SK-N-SH treated with all-trans-retinoic acid at 6 μM for 48 hours (cell line): Measurements from ENCODE around the gene NPIPB2.

Source experiments
- ATAC-seq: fragments of 200-7000 bp; cut with Tn5 transposase; 3 replicates; pipeline ENCODE4 v1.9.1; 2020; ENCODE audit warnings: mild to moderate bottlenecking, moderate library complexity
- ARNTL ChIP-seq: fragments of 450-650 bp; formaldehyde crosslinking; IDR thresholded peaks from 2 replicates; pipeline ENCODE4 v1.5.0; 2020; ENCODE audit warnings: low read depth, mild to moderate bottlenecking, moderate library complexity, borderline replicate concordance
- BACH2 ChIP-seq: fragments of 250-450 bp; sonication (Bioruptor Pico); IDR thresholded peaks from 2 replicates; pipeline ENCODE4 v1.9.0; 2021; ENCODE audit warnings: mild to moderate bottlenecking, borderline replicate concordance
- CREB5 ChIP-seq: fragments of 250-450 bp; sonication (Bioruptor Pico); IDR thresholded peaks from 2 replicates; pipeline ENCODE4 v1.5.1; 2020; ENCODE audit warnings: low read depth, mild to moderate bottlenecking, moderate library complexity
- CSDC2 ChIP-seq: fragments of 250-450 bp; sonication (Bioruptor Pico); IDR thresholded peaks from 2 replicates; pipeline ENCODE4 v1.5.0; 2020; ENCODE audit warnings: mild to moderate bottlenecking, moderate library complexity
- CSRNP3 ChIP-seq: fragments of 250-450 bp; sonication (Bioruptor Pico); IDR thresholded peaks from 2 replicates; pipeline ENCODE4 v1.5.1; 2021; ENCODE audit warnings: mild to moderate bottlenecking, moderate library complexity
- ESRRG ChIP-seq: fragments of 250-450 bp; sonication (Bioruptor Pico); IDR thresholded peaks from 2 replicates; pipeline ENCODE4 v1.6.1; 2021; ENCODE audit warnings: mild to moderate bottlenecking
- OSR1 ChIP-seq: fragments of 250-450 bp; sonication (Bioruptor Pico); IDR thresholded peaks from 2 replicates; pipeline ENCODE4 v1.8.0; 2022; ENCODE audit warnings: moderate library complexity, mild to moderate bottlenecking, inconsistent platforms
- POU6F1 ChIP-seq: fragments of 250-450 bp; sonication (Bioruptor Pico); IDR thresholded peaks from 2 replicates; pipeline ENCODE4 v1.8.0; 2021; ENCODE audit warnings: low read depth, mild to moderate bottlenecking, moderate library complexity, borderline replicate concordance
- PPARA ChIP-seq: fragments of 250-450 bp; sonication (Bioruptor Pico); IDR thresholded peaks from 2 replicates; pipeline ENCODE4 v1.5.0; 2020; ENCODE audit warnings: mild to moderate bottlenecking, borderline replicate concordance
- RARB ChIP-seq: fragments of 250-450 bp; sonication (Bioruptor Pico); IDR thresholded peaks from 2 replicates; pipeline ENCODE4 v1.8.0; 2021; ENCODE audit warnings: mild to moderate bottlenecking, moderate library complexity
- SNAI2 ChIP-seq: fragments of 250-450 bp; sonication (Bioruptor Pico); IDR thresholded peaks from 2 replicates; pipeline ENCODE4 v1.5.0; 2020; ENCODE audit warnings: mild to moderate bottlenecking, moderate library complexity
- TCF4 ChIP-seq: fragments of 250-450 bp; sonication (Bioruptor Pico); IDR thresholded peaks from 2 replicates; pipeline ENCODE4 v1.8.0; 2021; ENCODE audit warnings: mild to moderate bottlenecking, moderate library complexity, borderline replicate concordance
- TOX ChIP-seq: fragments of 250-450 bp; sonication (Bioruptor Pico); IDR thresholded peaks from 2 replicates; pipeline ENCODE4 v1.8.0; 2021; ENCODE audit warnings: mild to moderate bottlenecking, moderate library complexity, borderline replicate concordance
- TSHZ2 ChIP-seq: fragments of 250-450 bp; sonication (Bioruptor Pico); IDR thresholded peaks from 2 replicates; pipeline ENCODE4 v1.5.0; 2020; ENCODE audit warnings: mild to moderate bottlenecking, moderate library complexity
- ZC3H10 ChIP-seq: fragments of 250-450 bp; sonication (Bioruptor Pico); IDR thresholded peaks from 2 replicates; pipeline ENCODE4 v1.5.1; 2021; ENCODE audit warnings: mild to moderate bottlenecking, moderate library complexity
- ZFP3 ChIP-seq: fragments of 250-450 bp; sonication (Bioruptor Pico); IDR thresholded peaks from 2 replicates; pipeline ENCODE4 v1.5.0; 2020; ENCODE audit warnings: mild to moderate bottlenecking, moderate library complexity
- ZFP30 ChIP-seq: fragments of 450-650 bp; formaldehyde crosslinking; IDR thresholded peaks from 2 replicates; pipeline ENCODE4 v1.5.0; 2022; ENCODE audit warnings: mild to moderate bottlenecking, moderate library complexity
- ZNF565 ChIP-seq: fragments of 450-650 bp; formaldehyde crosslinking; conservative IDR thresholded peaks from 2 replicates; pipeline ENCODE4 v1.5.0; 2020; ENCODE audit warnings: low read depth, mild to moderate bottlenecking, moderate library complexity
- ZNF70 ChIP-seq: fragments of 450-650 bp; formaldehyde crosslinking; IDR thresholded peaks from 2 replicates; pipeline ENCODE4 v1.5.0; 2020; ENCODE audit warnings: mild to moderate bottlenecking, moderate library complexity
- ZNF8 ChIP-seq: fragments of 450-650 bp; formaldehyde crosslinking; IDR thresholded peaks from 2 replicates; pipeline ENCODE4 v1.5.0; 2020; ENCODE audit warnings: mild to moderate bottlenecking, moderate library complexity
- TF ChIP-seq, protein P1 (sequence below): fragments of 250-450 bp; sonication (Bioruptor Pico); IDR thresholded peaks from 2 replicates; pipeline ENCODE4 v1.8.0; 2020; ENCODE audit warnings: mild to moderate bottlenecking, moderate library complexity, borderline replicate concordance

NPIPB2 gene

GRCh38 chr16:11916524-11917285 is 25.1 kb downstream of the NPIPB2 start:
- no peak for TF ChIP-seq ZNF70
- no peak for TF ChIP-seq ZNF8
- no peak for TF ChIP-seq ZFP30
- no peak for TF ChIP-seq TSHZ2 (CRISPR knock-in tag)
- no peak for TF ChIP-seq CREB5 (CRISPR knock-in tag)
- TF ChIP-seq OSR1, result no peak
- TF ChIP-seq, all 23 proteins: peak for 0
- ATAC-seq, result no peak

DNA sequence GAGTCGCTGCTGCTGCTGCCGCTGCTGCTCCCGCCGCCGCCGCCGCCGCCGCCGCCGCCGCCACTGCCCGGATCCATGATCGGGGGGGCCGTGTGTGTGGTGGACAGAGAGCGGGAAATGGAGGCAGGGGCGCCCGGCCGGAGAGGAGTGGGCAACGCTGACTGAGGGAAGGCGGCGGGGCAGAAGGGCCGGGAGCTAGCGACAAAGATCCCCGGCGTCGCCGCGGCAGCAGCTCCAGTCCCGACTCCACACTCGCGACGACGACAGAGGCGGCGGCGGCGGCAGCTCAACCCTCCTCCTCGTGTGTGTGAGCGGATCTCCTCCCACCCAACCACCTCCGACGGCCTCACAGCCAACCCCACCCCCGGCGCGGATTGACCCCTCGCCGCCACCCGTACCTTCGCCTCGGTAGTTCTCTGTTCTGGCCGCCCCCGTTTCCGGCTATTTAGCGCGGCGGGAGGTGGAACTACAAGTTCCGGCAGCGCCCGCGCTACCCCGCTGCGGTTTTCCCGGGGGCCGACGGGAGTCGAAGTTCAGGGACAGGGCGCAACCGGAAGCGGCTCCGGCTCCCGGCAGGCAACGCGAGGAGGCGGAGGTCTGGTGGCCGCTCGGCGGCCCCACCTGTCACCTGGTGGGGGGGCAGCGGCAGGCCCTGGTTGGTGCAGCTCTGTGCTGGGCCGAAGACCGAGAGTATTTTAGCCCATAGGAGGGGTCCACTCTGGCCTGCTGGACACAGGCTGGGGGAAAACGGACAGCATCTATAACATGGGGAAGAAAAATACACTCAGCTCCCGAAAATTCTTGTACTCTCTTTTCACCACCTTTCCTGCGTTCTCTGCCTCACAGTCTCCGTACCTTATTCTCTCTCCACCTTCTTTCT is 26.0 kb downstream of the NPIPB2 start, which contains the start of gene GSPT1:
GSPT1 (minus strand) TSS at position 313 of the 880 bp plus-strand sequence; CDS start at position 77, 236 bp downstream.
- peak; percentile 94 for ATAC-seq
- TF ChIP-seq TSHZ2 (CRISPR knock-in tag), result peak; percentile 93
- no peak for TF ChIP-seq TCF4 (CRISPR knock-in tag)
- TF ChIP-seq ZFP30, result no peak
- no peak for TF ChIP-seq PPARA (CRISPR knock-in tag)
- TF ChIP-seq ZNF565 (CRISPR knock-in tag), result peak; percentile 78; the same call in 1 of the 2 replicates
- no peak for TF ChIP-seq POU6F1 (CRISPR knock-in tag)
- TF ChIP-seq CREB5 (CRISPR knock-in tag), result no peak
- peak; percentile 44; the same call in 1 of the 2 replicates for TF ChIP-seq ARNTL (CRISPR knock-in tag)
- no peak for TF ChIP-seq RARB
- peak; percentile 93 for TF ChIP-seq SNAI2 (CRISPR knock-in tag)
- peak; percentile 89 for TF ChIP-seq ZFP3 (CRISPR knock-in tag)
- TF ChIP-seq BACH2 (CRISPR knock-in tag), result no peak
- peak; percentile 71 for TF ChIP-seq ZNF70
- no peak for TF ChIP-seq ZC3H10
- TF ChIP-seq CSRNP3 (CRISPR knock-in tag), result no peak
- no peak for TF ChIP-seq TOX (CRISPR knock-in tag)
- TF ChIP-seq, protein P1, sequence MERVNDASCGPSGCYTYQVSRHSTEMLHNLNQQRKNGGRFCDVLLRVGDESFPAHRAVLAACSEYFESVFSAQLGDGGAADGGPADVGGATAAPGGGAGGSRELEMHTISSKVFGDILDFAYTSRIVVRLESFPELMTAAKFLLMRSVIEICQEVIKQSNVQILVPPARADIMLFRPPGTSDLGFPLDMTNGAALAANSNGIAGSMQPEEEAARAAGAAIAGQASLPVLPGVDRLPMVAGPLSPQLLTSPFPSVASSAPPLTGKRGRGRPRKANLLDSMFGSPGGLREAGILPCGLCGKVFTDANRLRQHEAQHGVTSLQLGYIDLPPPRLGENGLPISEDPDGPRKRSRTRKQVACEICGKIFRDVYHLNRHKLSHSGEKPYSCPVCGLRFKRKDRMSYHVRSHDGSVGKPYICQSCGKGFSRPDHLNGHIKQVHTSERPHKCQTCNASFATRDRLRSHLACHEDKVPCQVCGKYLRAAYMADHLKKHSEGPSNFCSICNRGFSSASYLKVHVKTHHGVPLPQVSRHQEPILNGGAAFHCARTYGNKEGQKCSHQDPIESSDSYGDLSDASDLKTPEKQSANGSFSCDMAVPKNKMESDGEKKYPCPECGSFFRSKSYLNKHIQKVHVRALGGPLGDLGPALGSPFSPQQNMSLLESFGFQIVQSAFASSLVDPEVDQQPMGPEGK (CRISPR knock-in tag), result peak; percentile 58; the same call in 1 of the 2 replicates
- TF ChIP-seq ESRRG (CRISPR knock-in tag), result no peak
- peak; percentile 93; the same call in 1 of the 2 replicates for TF ChIP-seq CSDC2
- no peak for TF ChIP-seq ZNF8
